Measurements from ENCODE around the gene SORCS1.

- no peak for TF ChIP-seq POLR2AphosphoS5 (IDR thresholded peaks at IDR 0.05; ENCODE audit: borderline replicate concordance, low read depth, low read length)
- no peak for TF ChIP-seq FOXP2 (optimal IDR thresholded peaks at IDR 0.05; ENCODE audit: control extremely low read depth, extremely low read length, insufficient read depth)
- no peak for TF ChIP-seq EZH2 (IDR thresholded peaks at IDR 0.05)
Measured at GRCh38 chr10:106535304-106535953, 629.1 kb downstream of the SORCS1 start.
